HCT116 (cell line): Measurements from ENCODE around the gene GPNMB.

Experiments
- EGR1 ChIP-seq: IDR thresholded peaks from 2 replicates; pipeline ENCODE4 v1.6.1; 2012; ENCODE audit warnings: low read depth
- FOSL1 ChIP-seq: IDR thresholded peaks from 2 replicates; pipeline ENCODE4 v1.6.1; 2012; ENCODE audit warnings: low read depth
- POLR2A ChIP-seq: IDR thresholded peaks from 2 replicates; pipeline ENCODE4 v1.7.0; 2011; ENCODE audit warnings: borderline replicate concordance; ENCODE audit not compliant: insufficient read depth, insufficient read length; ENCODE audit errors: extremely low read depth
- POLR2AphosphoS5 ChIP-seq: IDR thresholded peaks from 2 replicates; pipeline ENCODE4 v1.6.1; 2011; ENCODE audit warnings: mild to moderate bottlenecking, low read depth, low read length, moderate library complexity
- RAD21 ChIP-seq: IDR thresholded peaks from 2 replicates; pipeline ENCODE4 v1.6.1; 2012; ENCODE audit warnings: low read depth, mild to moderate bottlenecking
- SRF ChIP-seq: IDR thresholded peaks from 2 replicates; pipeline ENCODE4 v1.6.1; 2012; ENCODE audit warnings: low read depth
- TF ChIP-seq, protein P1 (sequence below), 3 experiments: fragments of 200-600 bp in 1 of 3; sonication (generic) in 1 of 3; IDR thresholded peaks in 2 of 3; conservative IDR thresholded peaks in 1 of 3; 2 replicates each; pipeline ENCODE4 v1.5.1; 2012 to 2017; ENCODE audit warnings: low read depth in 2 of 3, low read length in 2 of 3, antibody characterized with exemption in 1 of 3, borderline replicate concordance in 1 of 3, control low read depth in 1 of 3, mild to moderate bottlenecking in 1 of 3, mixed read lengths in 1 of 3, mixed run types in 1 of 3, moderate library complexity in 1 of 3; ENCODE audit not compliant: insufficient read depth in 1 of 3

DNA sequence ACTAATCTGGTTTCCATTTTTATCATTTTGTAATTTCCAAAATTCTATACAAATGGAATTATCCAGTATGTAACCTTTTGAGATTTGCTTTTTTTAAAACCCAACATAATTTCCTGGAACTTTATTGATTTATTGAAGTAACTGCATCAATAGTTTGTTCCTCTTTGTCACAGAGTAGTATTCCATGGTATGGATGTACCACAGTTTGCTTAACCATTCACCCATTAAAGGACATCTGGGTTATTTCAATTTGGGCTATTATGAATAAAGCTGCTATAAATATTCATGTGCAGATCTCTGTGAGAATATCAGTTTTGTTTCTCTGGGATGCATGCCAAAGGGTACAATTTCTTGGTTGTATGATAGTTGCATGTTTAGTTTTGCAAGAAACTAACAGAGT, 2.9 kb downstream of the GPNMB start:
- TF ChIP-seq, protein P1, sequence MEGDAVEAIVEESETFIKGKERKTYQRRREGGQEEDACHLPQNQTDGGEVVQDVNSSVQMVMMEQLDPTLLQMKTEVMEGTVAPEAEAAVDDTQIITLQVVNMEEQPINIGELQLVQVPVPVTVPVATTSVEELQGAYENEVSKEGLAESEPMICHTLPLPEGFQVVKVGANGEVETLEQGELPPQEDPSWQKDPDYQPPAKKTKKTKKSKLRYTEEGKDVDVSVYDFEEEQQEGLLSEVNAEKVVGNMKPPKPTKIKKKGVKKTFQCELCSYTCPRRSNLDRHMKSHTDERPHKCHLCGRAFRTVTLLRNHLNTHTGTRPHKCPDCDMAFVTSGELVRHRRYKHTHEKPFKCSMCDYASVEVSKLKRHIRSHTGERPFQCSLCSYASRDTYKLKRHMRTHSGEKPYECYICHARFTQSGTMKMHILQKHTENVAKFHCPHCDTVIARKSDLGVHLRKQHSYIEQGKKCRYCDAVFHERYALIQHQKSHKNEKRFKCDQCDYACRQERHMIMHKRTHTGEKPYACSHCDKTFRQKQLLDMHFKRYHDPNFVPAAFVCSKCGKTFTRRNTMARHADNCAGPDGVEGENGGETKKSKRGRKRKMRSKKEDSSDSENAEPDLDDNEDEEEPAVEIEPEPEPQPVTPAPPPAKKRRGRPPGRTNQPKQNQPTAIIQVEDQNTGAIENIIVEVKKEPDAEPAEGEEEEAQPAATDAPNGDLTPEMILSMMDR (IDR thresholded peaks at IDR 0.05 in 2 of 3, conservative IDR thresholded peaks at IDR 0.05 in 1 of 3; ENCODE audit: borderline replicate concordance in 1 of 3, insufficient read depth in 1 of 3, low read depth in 2 of 3, low read length in 2 of 3): no peak
- TF ChIP-seq FOSL1 (no peak), EGR1 (no peak), POLR2AphosphoS5 (no peak), POLR2A (no peak), SRF (no peak), RAD21 (no peak)
